Neutrophil (primary cell): Measurements from ENCODE around the gene PLEKHG2.
A peak's percentile ranks its signal among the peaks of the same experiment; 100 is the strongest.

Experiments used
- H3K27ac ChIP-seq: fragments of 200-600 bp; sonication (generic); 2 replicates; pipeline ENCODE4 v1.5.1; 2016; ENCODE audit warnings: mild to moderate bottlenecking, moderate library complexity
- H3K27me3 ChIP-seq: fragments of 200-600 bp; sonication (generic); 2 replicates; pipeline ENCODE4 v1.6.0; 2016; ENCODE audit warnings: mild to moderate bottlenecking
- H3K36me3 ChIP-seq: fragments of 200-600 bp; sonication (generic); 2 replicates; pipeline ENCODE4 v1.5.1; 2017
- H3K4me1 ChIP-seq, 2 experiments: fragments of 200-600 bp in 1 of 2; sonication (generic) in 1 of 2; 1 replicate in 1 of 2; 2 replicates in 1 of 2; pipeline versions ENCODE4 v1.5.1 to v1.6.1; 2013 to 2016; ENCODE audit warnings: low read depth in 1 of 2, low read length in 1 of 2, mild to moderate bottlenecking in 1 of 2, moderate library complexity in 1 of 2; ENCODE audit not compliant: control insufficient read depth in 1 of 2, insufficient read depth in 1 of 2
- H3K4me3 ChIP-seq, 2 experiments: fragments of 200-600 bp in 1 of 2; sonication (generic) in 1 of 2; 1 replicate in 1 of 2; 2 replicates in 1 of 2; pipeline ENCODE4 v1.5.1; 2013 to 2016; ENCODE audit warnings: low read depth in 1 of 2, low read length in 1 of 2, mild to moderate bottlenecking in 1 of 2, moderate library complexity in 1 of 2
- H3K9me3 ChIP-seq: fragments of 200-600 bp; sonication (generic); 2 replicates; pipeline ENCODE4 v1.5.1; 2016
- TF ChIP-seq, protein P1 (sequence below): fragments of 200-600 bp; sonication (generic); IDR thresholded peaks from 2 replicates; pipeline ENCODE4 v1.5.1; 2016; ENCODE audit warnings: antibody characterized with exemption

The PLEKHG2 gene

DNA sequence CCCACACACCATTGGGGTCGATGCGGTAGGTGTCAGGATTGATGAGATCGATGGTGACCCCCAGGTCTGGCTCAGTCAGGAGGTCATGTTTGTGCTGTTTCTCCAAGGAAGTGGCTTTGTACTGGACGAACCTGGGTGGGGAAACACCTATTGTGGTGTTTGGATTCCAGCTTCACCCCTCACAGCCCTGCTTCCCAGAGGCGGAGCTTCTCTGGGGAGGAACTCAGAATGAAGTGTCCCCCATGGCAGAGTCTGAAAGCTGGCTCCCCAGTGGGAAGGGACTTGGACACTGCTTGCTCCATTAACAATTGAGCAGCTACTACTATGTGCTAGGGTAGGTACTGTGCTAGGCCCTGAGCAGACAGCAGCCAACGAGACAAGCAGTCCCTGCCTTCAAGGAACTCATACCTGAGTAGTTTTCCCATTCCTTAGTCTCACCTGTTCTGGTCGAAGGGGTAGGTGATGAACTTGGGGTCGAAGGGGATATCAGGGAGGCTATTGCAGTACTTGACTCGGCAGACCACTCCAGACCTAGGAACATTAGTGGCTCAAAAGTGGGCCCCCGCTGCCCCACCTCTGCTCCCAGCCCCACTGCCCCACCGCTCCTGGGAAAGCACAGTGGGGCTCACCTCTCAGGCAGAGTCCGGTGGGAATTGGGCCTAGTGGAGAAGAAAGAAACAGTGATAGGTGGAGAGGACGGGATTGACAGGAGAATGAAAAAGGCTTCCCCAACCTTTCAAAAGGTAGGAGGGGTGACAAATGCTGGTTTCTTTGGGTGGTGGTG is 22.6 kb upstream of the PLEKHG2 start:
- Histone ChIP-seq H3K27ac (peak overlapping the region; percentile 96), H3K27me3 (no peaks in the 10 kb centered on the region), H3K4me1 (peaks cover 21 to 27% of the 10 kb centered on the region in 2 experiments), H3K4me3 (peak overlapping the region; percentile 93 to 99), H3K36me3 (peaks cover 64% of the 10 kb centered on the region), H3K9me3 (no peaks in the 10 kb centered on the region)
- TF ChIP-seq, protein P1, sequence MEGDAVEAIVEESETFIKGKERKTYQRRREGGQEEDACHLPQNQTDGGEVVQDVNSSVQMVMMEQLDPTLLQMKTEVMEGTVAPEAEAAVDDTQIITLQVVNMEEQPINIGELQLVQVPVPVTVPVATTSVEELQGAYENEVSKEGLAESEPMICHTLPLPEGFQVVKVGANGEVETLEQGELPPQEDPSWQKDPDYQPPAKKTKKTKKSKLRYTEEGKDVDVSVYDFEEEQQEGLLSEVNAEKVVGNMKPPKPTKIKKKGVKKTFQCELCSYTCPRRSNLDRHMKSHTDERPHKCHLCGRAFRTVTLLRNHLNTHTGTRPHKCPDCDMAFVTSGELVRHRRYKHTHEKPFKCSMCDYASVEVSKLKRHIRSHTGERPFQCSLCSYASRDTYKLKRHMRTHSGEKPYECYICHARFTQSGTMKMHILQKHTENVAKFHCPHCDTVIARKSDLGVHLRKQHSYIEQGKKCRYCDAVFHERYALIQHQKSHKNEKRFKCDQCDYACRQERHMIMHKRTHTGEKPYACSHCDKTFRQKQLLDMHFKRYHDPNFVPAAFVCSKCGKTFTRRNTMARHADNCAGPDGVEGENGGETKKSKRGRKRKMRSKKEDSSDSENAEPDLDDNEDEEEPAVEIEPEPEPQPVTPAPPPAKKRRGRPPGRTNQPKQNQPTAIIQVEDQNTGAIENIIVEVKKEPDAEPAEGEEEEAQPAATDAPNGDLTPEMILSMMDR, result no peak

DNA sequence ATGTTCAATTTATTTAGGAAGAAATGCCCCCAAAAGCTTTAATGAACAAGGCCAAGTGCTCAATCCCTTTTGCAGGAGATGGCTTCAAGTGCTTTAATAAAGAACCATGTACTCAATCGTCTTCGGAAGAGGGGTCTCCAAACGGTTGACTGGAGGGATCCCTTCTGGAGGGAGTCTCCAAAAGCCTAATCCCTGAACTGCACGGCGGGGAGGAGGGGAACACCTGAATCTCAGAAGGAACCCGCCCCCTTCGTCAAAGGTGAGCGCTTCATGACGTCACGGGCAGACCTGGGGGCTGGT is 22.1 kb upstream of the PLEKHG2 start:
- peak overlapping the region; percentile 96 for H3K27ac ChIP-seq
- peak overlapping the region; percentile 93 to 99 for H3K4me3 ChIP-seq
- H3K27me3 ChIP-seq, result no peaks in the 10 kb centered on the region
- peaks cover 21 to 27% of the 10 kb centered on the region in 2 experiments for H3K4me1 ChIP-seq
- H3K36me3 ChIP-seq, result peaks cover 64% of the 10 kb centered on the region
- TF ChIP-seq, protein P1, result no peak
- no peaks in the 10 kb centered on the region for H3K9me3 ChIP-seq

DNA sequence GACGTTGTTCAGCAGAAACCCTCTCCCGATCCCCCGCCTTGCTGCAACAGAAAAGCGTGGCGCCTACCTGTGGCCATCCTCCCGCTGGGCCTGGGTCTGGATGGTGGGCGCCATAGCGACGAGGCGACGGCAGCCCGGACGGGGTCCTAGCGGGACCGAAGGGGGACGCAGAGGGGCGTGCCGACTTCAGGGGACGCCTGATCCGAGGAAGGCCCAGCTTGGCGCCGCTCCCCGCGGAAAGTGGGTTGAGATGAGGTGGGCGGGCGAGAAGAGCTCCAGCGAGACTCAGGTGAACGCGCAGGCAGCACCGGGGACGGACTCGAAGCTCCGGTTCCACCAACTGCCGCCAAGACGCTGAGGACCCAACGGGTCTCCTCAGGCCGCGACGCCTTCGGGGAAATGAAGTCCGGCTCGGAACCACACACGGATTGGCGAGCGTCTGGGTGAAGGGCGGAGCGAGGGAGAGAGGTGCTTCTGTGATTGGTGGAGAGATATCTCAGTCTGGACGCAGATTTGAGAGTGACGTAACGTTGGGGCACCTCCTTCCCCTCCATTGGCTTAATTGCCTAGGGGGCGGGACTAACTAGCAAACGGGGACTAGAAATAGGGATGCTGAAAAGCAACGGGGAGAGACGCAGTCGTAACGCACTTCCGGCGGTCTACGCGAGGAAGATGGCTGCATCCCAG is 21.6 kb upstream of the PLEKHG2 start, which contains the start of the genes MED29 and PAF1:
Gene MED29, plus strand, starts transcription at position 628 of the 687 bp plus-strand sequence. Its CDS starts 45 bp downstream, at position 673.
Gene PAF1, minus strand, starts transcription at position 356 of the 687 bp plus-strand sequence. Its CDS starts 242 bp downstream, at position 114.
- Histone ChIP-seq H3K27ac (peak within 1 kb of the TSS; percentile 96), H3K9me3 (no peaks in the 10 kb centered on the region), H3K27me3 (no peaks in the 10 kb centered on the region), H3K4me1 (peaks cover 21 to 27% of the 10 kb centered on the region in 2 experiments), H3K4me3 (peak within 1 kb of the TSS; percentile 93 to 99), H3K36me3 (peaks cover 61% of the 10 kb centered on the region)
- TF ChIP-seq, protein P1, result peak; percentile 56

DNA sequence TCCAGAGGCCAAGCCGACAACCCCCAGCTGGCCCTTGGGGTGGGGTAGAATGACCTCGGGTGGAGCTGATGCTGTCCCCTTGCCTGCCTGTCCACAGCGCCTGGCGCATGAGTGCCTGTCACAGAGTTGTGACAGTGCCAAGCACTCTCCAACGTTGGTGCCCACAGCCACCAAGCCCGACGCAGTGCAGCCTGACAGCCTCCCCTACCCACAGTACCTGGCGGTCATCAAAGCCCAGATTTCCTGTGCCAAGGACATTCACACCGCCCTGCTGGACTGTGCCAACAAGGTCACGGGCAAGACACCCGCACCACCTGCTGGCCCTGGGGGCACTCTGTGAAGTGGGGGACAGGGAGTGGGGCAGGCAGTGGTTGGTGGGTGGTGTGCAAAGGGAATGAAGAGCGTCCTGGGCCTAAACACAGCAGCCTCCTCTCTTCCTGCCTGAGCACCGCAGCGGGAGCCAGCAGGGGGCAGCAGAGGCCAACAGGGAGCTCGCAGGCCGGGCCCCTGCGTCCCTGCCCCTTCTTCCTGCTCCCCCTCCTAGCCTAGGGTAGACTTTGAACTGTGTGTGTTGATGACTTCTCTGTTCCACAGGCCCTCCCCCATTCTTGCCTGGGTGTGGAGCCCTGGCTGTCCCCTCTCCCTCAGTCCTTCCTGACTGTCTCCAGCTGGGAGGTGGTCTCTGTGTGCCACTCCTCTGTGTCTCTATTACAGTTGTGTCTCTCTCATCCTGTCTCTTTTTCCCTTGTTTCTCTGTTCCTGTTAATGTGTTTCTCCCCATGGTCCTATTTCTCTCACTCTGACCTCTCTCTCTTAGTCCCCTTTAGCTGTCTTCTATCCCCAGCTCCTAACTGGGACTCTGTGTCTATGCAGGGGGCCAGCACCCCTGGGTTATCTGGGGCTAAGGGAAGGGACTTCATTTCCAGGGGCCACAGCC is 14.8 kb upstream of the PLEKHG2 start:
- H3K4me3 ChIP-seq, result peak overlapping the region; percentile 67 to 74
- H3K27ac ChIP-seq, result peak overlapping the region; percentile 98
- peaks cover 27% of the 10 kb centered on the region for H3K36me3 ChIP-seq
- H3K4me1 ChIP-seq, result peaks cover 56 to 57% of the 10 kb centered on the region in 2 experiments
- no peaks in the 10 kb centered on the region for H3K27me3 ChIP-seq
- no peaks in the 10 kb centered on the region for H3K9me3 ChIP-seq
- TF ChIP-seq, protein P1, result peak; percentile 98

DNA sequence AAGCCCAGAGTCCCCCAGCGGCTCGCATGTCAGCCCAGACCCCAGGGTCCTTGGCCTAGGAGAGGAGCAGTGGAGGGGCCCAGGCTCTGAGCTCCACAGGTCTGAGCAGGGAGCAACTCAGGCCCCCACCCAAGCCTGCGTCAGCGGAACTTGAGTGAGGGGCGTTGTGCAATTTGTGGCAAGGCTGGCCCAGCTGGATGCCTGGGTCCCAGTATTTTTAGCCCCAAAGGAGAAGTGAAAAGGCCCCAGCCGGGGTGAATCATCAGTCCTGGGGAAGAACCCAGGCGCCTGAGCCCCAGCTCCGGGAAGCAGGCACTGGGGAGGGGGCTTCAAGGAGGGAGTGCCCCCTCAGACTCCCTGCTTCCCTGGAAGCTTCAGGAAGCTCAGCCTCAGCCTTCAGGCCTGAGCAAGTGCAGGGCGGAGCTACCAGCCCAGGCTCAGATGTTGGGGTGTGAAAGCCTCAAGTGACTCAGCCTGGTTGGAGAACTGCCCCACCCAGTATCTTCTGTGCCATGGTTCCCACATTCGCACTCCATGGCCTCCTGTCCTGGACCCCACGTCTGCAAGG is 14.1 kb upstream of the PLEKHG2 start:
- TF ChIP-seq, protein P1, result peak; percentile 26
- peak overlapping the region; percentile 67 to 74 for H3K4me3 ChIP-seq
- H3K27ac ChIP-seq, result peak overlapping the region; percentile 98
- H3K27me3 ChIP-seq, result no peaks in the 10 kb centered on the region
- H3K9me3 ChIP-seq, result no peaks in the 10 kb centered on the region
- peaks cover 26% of the 10 kb centered on the region for H3K36me3 ChIP-seq
- H3K4me1 ChIP-seq, result peaks cover 55 to 56% of the 10 kb centered on the region in 2 experiments
